Fibroblast of lung (primary cell): ENCODE data around the gene PLCD4. TPM values are rescaled to one million over a fixed set of nuclear protein-coding genes. Genes with fewer than 3 reads are reported as not detected.

Experiments
- DNase-seq, 2 donors: peaks; one replicate each; pipeline versions ENCODE4 v3.0.0 to v3.0.0-alpha.2; 2010; ENCODE audit warnings: low read depth in 2 of 2
- H2AFZ ChIP-seq: 2 replicates; pipeline ENCODE4 v1.5.1; 2012; ENCODE audit warnings: low read length, control low read depth, inconsistent platforms
- H3K27ac ChIP-seq: 2 replicates; pipeline ENCODE4 v1.5.1; 2011; ENCODE audit warnings: low read length, control low read depth; ENCODE audit not compliant: insufficient read depth
- H3K27me3 ChIP-seq: 2 replicates; pipeline ENCODE4 v1.5.1; 2011; ENCODE audit warnings: mild to moderate bottlenecking, low read length; ENCODE audit not compliant: control insufficient read depth, insufficient read depth
- H3K36me3 ChIP-seq: 2 replicates; pipeline ENCODE4 v1.5.1; 2011; ENCODE audit warnings: low read length; ENCODE audit not compliant: control insufficient read depth, insufficient read depth
- H3K4me1 ChIP-seq: 2 replicates; pipeline ENCODE4 v1.5.1; 2011; ENCODE audit warnings: low read length; ENCODE audit not compliant: control insufficient read depth, insufficient read depth; ENCODE audit errors: extremely low read depth
- H3K4me2 ChIP-seq: 2 replicates; pipeline ENCODE4 v1.5.1; 2011; ENCODE audit warnings: low read length, control low read depth; ENCODE audit not compliant: insufficient read depth; ENCODE audit errors: extremely low read depth
- H3K4me3 ChIP-seq, 4 experiments: fragments of 200-600 bp in 1 of 4; sonication (generic) in 1 of 4; replicated peaks in 1 of 4; 2 replicates each; pipeline ENCODE4 v1.5.1; 2011 to 2016; ENCODE audit warnings: low read length in 4 of 4, low read depth in 3 of 4, mild to moderate bottlenecking in 3 of 4, control low read depth in 2 of 4, inconsistent platforms in 1 of 4, mixed read lengths in 1 of 4; ENCODE audit not compliant: insufficient read depth in 1 of 4; ENCODE audit errors: control extremely low read depth in 1 of 4
- H3K79me2 ChIP-seq: 2 replicates; pipeline ENCODE4 v1.5.1; 2012; ENCODE audit warnings: mild to moderate bottlenecking, low read length, inconsistent platforms; ENCODE audit not compliant: control insufficient read depth, insufficient read depth
- H3K9ac ChIP-seq: 2 replicates; pipeline ENCODE4 v1.5.1; 2011; ENCODE audit warnings: mild to moderate bottlenecking, low read length, control low read depth; ENCODE audit not compliant: insufficient read depth
- H3K9me3 ChIP-seq: 2 replicates; pipeline ENCODE4 v1.5.1; 2012; ENCODE audit warnings: low read depth, low read length; ENCODE audit not compliant: control insufficient read depth, insufficient read depth
- H4K20me1 ChIP-seq: 2 replicates; pipeline ENCODE4 v1.5.1; 2011; ENCODE audit warnings: low read length; ENCODE audit not compliant: control insufficient read depth, insufficient read depth; ENCODE audit errors: extremely low read depth
- CTCF ChIP-seq, 2 donors: IDR thresholded peaks in 1 of 2; conservative IDR thresholded peaks in 1 of 2; 1 replicate in 1 of 2; 2 replicates in 1 of 2; pipeline ENCODE4 v1.5.1; 2011 to 2012; ENCODE audit warnings: low read length in 2 of 2, control low read depth in 1 of 2, inconsistent platforms in 1 of 2, low read depth in 1 of 2, mild to moderate bottlenecking in 1 of 2
- EZH2 ChIP-seq: IDR thresholded peaks from 2 replicates; pipeline ENCODE4 v1.5.1; 2012; ENCODE audit warnings: low read length, control low read depth, mild to moderate bottlenecking; ENCODE audit errors: missing control alignments
- polyA plus RNA-seq, 2 donors: library from polyadenylated mRNA; depleted of rRNA in 1 of 2; stranded (reverse) in 1 of 2; unstranded in 1 of 2; fragments of >200 nt; gene quantifications; 2 replicates each; pipeline ENCODE4 v1.2.1, GENCODE V29; 2011 to 2012; ENCODE audit warnings: missing spikeins in 1 of 2
- total RNA-seq: library from RNA; depleted of rRNA; stranded (reverse); fragments of >200 nt; gene quantifications from 2 replicates; pipeline ENCODE4 v1.2.1, GENCODE V29; 2014

Gene PLCD4
- total and polyA plus RNA-seq, 2 donors (not counting 1 experiment from before 2014, with no cell fraction given), result 5.8 to 10.7 TPM

GRCh38 chr2:218642121-218642656 lies 34.5 kb downstream of the PLCD4 start:
- TF ChIP-seq CTCF (conservative IDR thresholded peaks at IDR 0.05 in 1 of 2, IDR thresholded peaks at IDR 0.05 in 1 of 2; ENCODE audit: low read depth in 1 of 2, low read length in 2 of 2) (no peak), EZH2 (no peak)
- Histone ChIP-seq H3K4me2 (no peak overlapping the region), H3K9ac (no peak overlapping the region), H3K4me3 (no peak overlapping the region), H3K36me3 (peaks cover 19% of the 10 kb centered on the region), H2AFZ (no peak overlapping the region), H3K4me1 (no peaks in the 10 kb centered on the region), H4K20me1 (no peaks in the 10 kb centered on the region), H3K9me3 (no peaks in the 10 kb centered on the region), H3K79me2 (no peaks in the 10 kb centered on the region), H3K27me3 (no peaks in the 10 kb centered on the region), H3K27ac (no peak overlapping the region)
- no peak for DNase-seq

- Histone ChIP-seq H3K27me3 (no peaks in the 10 kb centered on the region), H3K9ac (no peak overlapping the region), H3K4me3 (no peak overlapping the region), H3K79me2 (no peaks in the 10 kb centered on the region), H4K20me1 (no peaks in the 10 kb centered on the region), H3K27ac (no peak overlapping the region), H2AFZ (no peak overlapping the region), H3K4me2 (no peak overlapping the region), H3K4me1 (no peaks in the 10 kb centered on the region), H3K9me3 (no peaks in the 10 kb centered on the region), H3K36me3 (peaks cover 16% of the 10 kb centered on the region)
- no peak for TF ChIP-seq EZH2
- no peak for TF ChIP-seq CTCF (conservative IDR thresholded peaks at IDR 0.05 in 1 of 2, IDR thresholded peaks at IDR 0.05 in 1 of 2; ENCODE audit: low read depth in 1 of 2, low read length in 2 of 2)
- no peak for DNase-seq
Measured at GRCh38 chr2:218642786-218643185, 35.1 kb downstream of the PLCD4 start.

GRCh38 chr2:218643751-218644310 lies 36.1 kb downstream of the PLCD4 start:
- peaks cover 19% of the 10 kb centered on the region for H3K36me3 ChIP-seq
- no peaks in the 10 kb centered on the region for H3K9me3 ChIP-seq
- no peak overlapping the region for H2AFZ ChIP-seq
- no peaks in the 10 kb centered on the region for H3K27me3 ChIP-seq
- H4K20me1 ChIP-seq, result no peaks in the 10 kb centered on the region
- H3K4me2 ChIP-seq, result no peak overlapping the region
- H3K4me3 ChIP-seq, result no peak overlapping the region
- H3K79me2 ChIP-seq, result no peaks in the 10 kb centered on the region
- no peak overlapping the region for H3K27ac ChIP-seq
- no peak overlapping the region for H3K9ac ChIP-seq
- no peak for TF ChIP-seq EZH2
- TF ChIP-seq CTCF (conservative IDR thresholded peaks at IDR 0.05 in 1 of 2, IDR thresholded peaks at IDR 0.05 in 1 of 2; ENCODE audit: low read depth in 1 of 2, low read length in 2 of 2), result no peak
- H3K4me1 ChIP-seq, result no peaks in the 10 kb centered on the region
- DNase-seq, result no peak
